ENCODE data around the gene SELENOO. TPM values are rescaled to one million over a fixed set of nuclear protein-coding genes. Genes with fewer than 3 reads are reported as not detected.
A peak's percentile ranks its signal among the peaks of the same experiment; 100 is the strongest.
"Not testable (repeated sequence)": the region's sequence is repeated elsewhere in the genome, so short reads cannot be mapped to it uniquely, and the experiment has no call there.

The SELENOO gene
- total RNA-seq, 1 donor from 2014 or later: 25.0 TPM

DNA sequence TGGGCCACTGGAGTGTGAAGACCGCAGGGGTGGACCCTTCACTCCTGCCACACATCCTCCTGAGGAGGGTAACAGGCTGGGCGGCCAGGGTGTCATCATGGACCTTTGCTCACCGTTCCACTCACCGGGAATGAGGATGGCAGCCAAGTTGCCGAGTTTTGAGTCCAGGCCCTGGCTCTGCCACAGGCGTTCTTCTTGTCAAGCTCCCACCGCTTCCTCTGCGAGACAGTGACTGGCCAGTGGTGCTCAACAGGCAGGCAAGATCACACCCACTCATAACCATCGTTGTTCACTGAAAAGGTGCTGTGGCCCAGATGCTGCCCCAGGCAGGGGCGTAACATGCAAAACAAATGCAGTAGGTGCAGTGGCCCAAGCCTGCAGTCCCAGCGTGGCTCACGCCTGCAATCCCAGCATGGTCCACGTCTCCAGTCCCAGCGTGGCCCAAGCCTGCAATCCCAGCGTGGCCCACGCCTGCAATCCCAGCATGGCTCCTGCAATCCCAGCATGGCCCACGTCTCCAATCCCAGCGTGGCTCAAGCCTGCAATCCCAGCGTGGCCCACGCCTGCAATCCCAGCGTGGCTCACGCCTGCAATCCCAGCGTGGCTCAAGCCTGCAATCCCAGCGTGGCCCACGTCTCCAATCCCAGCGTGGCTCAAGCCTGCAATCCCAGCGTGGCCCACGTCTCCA, 35.2 kb upstream of the SELENOO start:
- H3K27ac Mint-ChIP-seq (ENCODE audit: unreplicated experiment): no peak overlapping the region
- DNase-seq (ENCODE audit: extremely low spot score, unreplicated experiment): no peak

DNA sequence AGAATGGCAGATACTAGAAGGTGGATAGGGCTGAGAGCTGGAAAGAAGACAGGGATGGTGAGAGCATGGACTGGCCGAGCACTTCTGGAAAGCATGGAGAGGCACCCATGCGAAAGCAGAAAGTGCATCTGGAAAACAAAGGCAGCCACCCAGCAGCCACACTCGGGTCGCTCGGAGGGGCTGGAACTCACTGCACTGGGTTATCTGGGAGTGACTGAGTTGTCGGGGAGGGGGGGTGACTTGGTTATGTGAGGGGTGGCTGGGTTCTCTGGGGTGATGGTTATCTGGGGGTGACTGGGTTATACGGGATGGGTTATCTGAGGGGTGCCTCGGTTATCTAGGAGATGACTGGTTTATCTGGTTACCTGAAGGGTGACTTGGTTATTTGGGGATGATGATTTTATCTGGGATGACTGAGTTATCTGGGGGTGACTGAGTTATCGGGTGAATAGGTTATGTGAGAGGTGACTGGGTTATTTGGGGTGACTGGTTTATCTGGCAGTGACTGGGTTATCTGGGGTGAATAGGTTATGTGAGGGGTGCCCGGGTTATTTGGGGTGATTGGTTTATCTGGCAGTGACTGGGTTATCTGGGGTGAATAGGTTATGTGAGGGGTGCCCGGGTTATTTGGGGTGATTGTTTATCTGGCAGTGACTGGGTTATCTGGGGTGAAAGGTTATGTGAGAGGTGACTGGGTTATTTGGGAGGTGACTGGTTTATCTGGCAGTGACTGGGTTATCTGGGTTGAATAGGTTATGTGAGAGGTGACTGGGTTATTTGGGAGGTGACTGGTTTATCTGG, 32.9 kb upstream of the SELENOO start:
- Mint-ChIP-seq H3K4me1 (ENCODE audit: unreplicated experiment) (peaks cover 5% of the 10 kb centered on the region), H3K27me3 (ENCODE audit: unreplicated experiment) (peaks cover 15% of the 10 kb centered on the region), H3K36me3 (ENCODE audit: unreplicated experiment) (no peaks in the 10 kb centered on the region), H3K4me3 (ENCODE audit: unreplicated experiment) (no peak overlapping the region), H3K9me3 (ENCODE audit: unreplicated experiment) (no peaks in the 10 kb centered on the region), H3K27ac (ENCODE audit: unreplicated experiment) (no peak overlapping the region)
- no peak for DNase-seq (ENCODE audit: extremely low spot score, unreplicated experiment)
- TF ChIP-seq, protein P1, sequence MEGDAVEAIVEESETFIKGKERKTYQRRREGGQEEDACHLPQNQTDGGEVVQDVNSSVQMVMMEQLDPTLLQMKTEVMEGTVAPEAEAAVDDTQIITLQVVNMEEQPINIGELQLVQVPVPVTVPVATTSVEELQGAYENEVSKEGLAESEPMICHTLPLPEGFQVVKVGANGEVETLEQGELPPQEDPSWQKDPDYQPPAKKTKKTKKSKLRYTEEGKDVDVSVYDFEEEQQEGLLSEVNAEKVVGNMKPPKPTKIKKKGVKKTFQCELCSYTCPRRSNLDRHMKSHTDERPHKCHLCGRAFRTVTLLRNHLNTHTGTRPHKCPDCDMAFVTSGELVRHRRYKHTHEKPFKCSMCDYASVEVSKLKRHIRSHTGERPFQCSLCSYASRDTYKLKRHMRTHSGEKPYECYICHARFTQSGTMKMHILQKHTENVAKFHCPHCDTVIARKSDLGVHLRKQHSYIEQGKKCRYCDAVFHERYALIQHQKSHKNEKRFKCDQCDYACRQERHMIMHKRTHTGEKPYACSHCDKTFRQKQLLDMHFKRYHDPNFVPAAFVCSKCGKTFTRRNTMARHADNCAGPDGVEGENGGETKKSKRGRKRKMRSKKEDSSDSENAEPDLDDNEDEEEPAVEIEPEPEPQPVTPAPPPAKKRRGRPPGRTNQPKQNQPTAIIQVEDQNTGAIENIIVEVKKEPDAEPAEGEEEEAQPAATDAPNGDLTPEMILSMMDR (IDR thresholded peaks at IDR 0.05): no peak

More for the DNA sequence above, 35.2 kb upstream of the SELENOO start:
- TF ChIP-seq, protein P1 (IDR thresholded peaks at IDR 0.05): no peak
- peaks cover 14% of the 10 kb centered on the region for H3K27me3 Mint-ChIP-seq (ENCODE audit: unreplicated experiment)
- no peaks in the 10 kb centered on the region for H3K36me3 Mint-ChIP-seq (ENCODE audit: unreplicated experiment)
- H3K9me3 Mint-ChIP-seq (ENCODE audit: unreplicated experiment): no peaks in the 10 kb centered on the region
- H3K4me1 Mint-ChIP-seq (ENCODE audit: unreplicated experiment): peaks cover 3% of the 10 kb centered on the region
- no peak overlapping the region for H3K4me3 Mint-ChIP-seq (ENCODE audit: unreplicated experiment)

- H3K27ac Mint-ChIP-seq (ENCODE audit: unreplicated experiment): peak overlapping the region; percentile 16
These were observed 32.2 kb upstream of the SELENOO start for GRCh38 chr22:50168490-50169180.

DNA sequence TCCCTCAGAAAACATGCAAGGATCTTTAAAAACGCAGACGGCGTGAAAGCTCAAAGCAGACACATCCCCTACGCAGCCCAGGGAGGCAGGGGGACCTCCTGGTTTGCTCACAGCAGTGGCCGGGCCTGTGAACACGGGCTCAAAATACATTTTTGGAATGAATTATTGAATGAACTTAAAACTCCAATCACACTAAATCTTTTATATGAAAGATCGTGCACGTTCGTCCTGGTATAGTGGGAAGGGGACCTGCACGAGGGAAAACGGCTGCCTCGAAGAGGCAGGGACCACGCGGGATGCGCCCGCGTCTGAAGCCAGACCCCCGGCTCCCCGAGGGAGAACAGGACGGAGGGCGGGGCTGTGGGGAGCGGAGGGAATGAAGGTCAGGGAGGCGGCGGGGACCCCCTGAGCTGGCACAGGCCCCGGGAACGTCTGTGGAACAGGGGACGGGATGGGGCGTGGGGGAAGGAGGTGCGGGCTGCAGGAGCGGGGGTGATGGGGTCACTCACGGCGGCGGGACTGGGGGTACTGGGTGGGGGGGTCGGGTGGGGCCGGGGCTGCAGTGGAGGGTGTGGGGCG, 31.5 kb upstream of the SELENOO start:
- DNase-seq (ENCODE audit: extremely low spot score, unreplicated experiment): no peak
- H3K4me3 Mint-ChIP-seq (ENCODE audit: unreplicated experiment): peak overlapping the region; percentile 73
- no peaks in the 10 kb centered on the region for H3K36me3 Mint-ChIP-seq (ENCODE audit: unreplicated experiment)
- peak overlapping the region; percentile 16 for H3K27ac Mint-ChIP-seq (ENCODE audit: unreplicated experiment)
- peaks cover 15% of the 10 kb centered on the region for H3K27me3 Mint-ChIP-seq (ENCODE audit: unreplicated experiment)
- TF ChIP-seq, protein P1 (IDR thresholded peaks at IDR 0.05): no peak
- H3K4me1 Mint-ChIP-seq (ENCODE audit: unreplicated experiment): peaks cover 5% of the 10 kb centered on the region
- H3K9me3 Mint-ChIP-seq (ENCODE audit: unreplicated experiment): no peaks in the 10 kb centered on the region

More at GRCh38 chr22:50168490-50169180, 32.2 kb upstream of the SELENOO start:
- not testable (repeated sequence) for H3K4me1 Mint-ChIP-seq (ENCODE audit: unreplicated experiment); H3K36me3 Mint-ChIP-seq (ENCODE audit: unreplicated experiment); DNase-seq (ENCODE audit: extremely low spot score, unreplicated experiment); H3K9me3 Mint-ChIP-seq (ENCODE audit: unreplicated experiment)
- Mint-ChIP-seq H3K27me3 (ENCODE audit: unreplicated experiment) (peaks cover 15% of the 10 kb centered on the region), H3K4me3 (ENCODE audit: unreplicated experiment) (peak overlapping the region; percentile 73)

DNA sequence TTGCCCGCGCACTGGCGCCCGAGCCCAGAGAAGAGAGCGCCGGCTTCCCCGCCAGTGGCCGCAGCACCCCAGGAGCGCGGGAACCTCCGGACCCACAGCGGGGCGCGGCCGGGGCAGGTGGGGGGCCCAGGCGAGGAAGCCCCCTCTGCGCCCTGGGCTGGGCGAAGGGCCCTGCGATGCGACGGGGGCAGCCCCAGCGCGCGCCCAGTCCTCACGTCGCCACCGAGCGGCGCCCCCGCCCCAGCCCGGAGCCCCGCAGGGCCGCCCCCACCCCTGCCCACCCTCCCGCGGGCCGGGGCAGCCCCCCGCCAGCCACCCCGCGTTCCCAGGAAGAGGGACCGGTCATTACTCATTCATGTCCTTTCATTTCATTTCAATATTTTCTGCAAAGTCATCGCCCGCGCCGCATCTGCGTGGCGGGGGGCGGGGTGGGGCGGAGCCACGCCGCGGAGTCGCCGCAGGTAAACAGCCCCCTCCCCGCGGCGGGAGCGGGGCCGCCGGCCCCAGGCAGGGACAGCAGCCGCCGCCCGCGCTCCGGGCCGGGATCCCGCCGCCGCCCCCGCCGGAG, 31.0 kb upstream of the SELENOO start:
- no peak for DNase-seq (ENCODE audit: extremely low spot score, unreplicated experiment)
- Mint-ChIP-seq H3K36me3 (ENCODE audit: unreplicated experiment) (no peaks in the 10 kb centered on the region), H3K9me3 (ENCODE audit: unreplicated experiment) (no peaks in the 10 kb centered on the region), H3K27ac (ENCODE audit: unreplicated experiment) (no peak overlapping the region), H3K27me3 (ENCODE audit: unreplicated experiment) (peaks cover 15% of the 10 kb centered on the region), H3K4me3 (ENCODE audit: unreplicated experiment) (no peak overlapping the region), H3K4me1 (ENCODE audit: unreplicated experiment) (peaks cover 5% of the 10 kb centered on the region)
- TF ChIP-seq, protein P1 (IDR thresholded peaks at IDR 0.05): no peak
